Stimulated activated CD8-positive, alpha-beta memory T cell treated with anti-CD3 and anti-CD28 coated beads, Interleukin-15, amount 100 ng/mL, for 1 hour (primary cell): ENCODE measurements around the gene ALKBH1.
"Not testable (repeated sequence)": the region's sequence is repeated elsewhere in the genome, so short reads cannot be mapped to it uniquely, and the experiment has no call there.

ENCODE experiments used
- DNase-seq: peaks from one replicate; pipeline ENCODE4 v3.0.0-alpha.2; 2020; ENCODE audit warnings: low read depth

Gene ALKBH1

DNA sequence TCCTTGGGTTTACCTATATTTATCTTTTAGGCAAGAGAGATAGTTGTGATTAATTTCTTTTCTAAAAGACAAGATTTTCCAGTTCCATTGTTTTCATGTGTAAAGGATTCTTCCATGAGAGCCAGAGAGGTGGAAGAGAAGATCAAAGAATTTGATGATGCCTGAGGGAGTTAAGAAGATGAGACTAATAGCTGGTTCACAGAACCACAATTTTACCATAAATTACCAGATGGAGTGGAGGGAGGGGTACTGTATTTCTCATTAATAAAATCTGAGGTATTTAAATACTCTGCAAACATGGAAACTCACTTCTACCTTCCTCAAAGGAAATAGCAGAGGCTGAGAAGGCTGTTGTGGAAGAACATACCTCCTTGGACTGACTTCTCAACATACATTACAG is 34.6 kb downstream of the ALKBH1 start:
- no peak for DNase-seq

DNA sequence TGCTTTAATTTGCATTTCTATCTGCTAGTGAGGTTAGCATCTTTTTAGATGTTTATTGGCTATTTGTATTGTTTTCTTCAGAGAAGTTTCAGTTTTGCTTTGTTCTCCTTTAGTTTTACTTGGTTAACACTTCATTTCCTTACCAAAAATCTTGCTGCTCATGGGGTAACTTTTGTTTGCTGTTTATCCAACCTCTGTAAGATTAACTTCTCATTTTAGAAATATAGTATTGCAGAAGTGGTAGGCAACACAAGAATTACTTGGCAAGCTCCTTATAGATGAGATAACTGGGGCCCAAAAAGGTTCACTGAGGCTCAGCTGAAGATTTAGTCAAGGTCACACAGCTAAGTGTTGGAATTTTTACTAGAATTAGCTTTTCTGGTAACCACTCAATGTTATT is 40.5 kb downstream of the ALKBH1 start:
- no peak for DNase-seq

DNA sequence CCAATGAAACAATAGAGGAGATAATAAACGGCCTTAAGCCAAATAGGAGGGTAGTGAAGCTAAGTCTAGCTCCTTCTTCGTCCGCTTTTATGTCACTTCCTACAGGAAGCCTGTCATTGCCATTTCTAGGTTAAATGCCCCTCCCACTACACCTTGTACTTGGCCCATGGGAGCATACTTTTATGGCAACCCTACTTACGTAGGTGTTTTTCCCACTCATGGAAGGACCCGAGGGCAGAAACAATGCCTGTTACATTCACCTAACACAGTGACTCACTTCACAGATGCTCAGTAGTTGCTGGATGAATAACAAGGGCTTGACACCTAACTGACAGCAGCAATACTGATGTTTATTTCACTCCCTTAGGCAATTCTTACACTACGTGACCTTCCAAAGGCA is 44.5 kb downstream of the ALKBH1 start:
- no peak for DNase-seq

DNA sequence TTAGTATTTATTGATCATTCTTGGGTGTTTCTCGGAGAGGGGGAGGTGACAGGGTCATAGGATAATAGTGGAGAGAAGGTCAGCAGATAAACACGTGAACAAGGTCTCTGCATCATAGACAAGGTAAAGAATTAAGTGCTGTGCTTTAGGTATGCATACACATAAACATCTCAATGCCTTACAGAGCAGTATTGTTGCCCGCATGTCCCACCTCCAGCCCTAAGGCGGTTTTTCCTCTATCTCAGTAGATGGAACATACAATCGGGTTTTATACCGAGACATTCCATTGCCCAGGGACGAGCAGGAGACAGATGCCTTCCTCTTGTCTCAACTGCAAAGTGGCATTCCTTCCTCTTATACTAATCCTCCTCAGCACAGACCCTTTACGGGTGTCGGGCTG is 46.3 kb downstream of the ALKBH1 start:
- DNase-seq = not testable (repeated sequence)

DNA sequence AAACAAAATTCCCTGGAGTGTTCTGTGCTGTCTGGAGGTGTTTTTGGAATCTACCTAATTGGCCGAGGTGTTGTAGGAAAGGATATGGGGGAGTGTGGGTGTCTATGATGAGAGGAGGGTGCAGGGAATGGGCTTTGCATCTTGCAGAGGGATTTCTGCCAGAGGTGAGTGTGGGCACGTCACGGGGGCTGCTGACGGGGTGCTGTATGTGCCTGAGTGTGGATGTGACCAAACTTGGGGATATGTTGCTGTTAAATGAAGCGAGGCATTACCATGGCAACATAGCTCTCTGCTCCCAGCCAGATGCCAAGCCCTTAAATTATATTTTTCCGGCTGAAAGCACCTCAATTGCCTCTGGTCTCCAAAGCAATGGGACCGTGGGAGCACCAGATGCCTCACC is 47.1 kb downstream of the ALKBH1 start:
- no peak for DNase-seq

DNA sequence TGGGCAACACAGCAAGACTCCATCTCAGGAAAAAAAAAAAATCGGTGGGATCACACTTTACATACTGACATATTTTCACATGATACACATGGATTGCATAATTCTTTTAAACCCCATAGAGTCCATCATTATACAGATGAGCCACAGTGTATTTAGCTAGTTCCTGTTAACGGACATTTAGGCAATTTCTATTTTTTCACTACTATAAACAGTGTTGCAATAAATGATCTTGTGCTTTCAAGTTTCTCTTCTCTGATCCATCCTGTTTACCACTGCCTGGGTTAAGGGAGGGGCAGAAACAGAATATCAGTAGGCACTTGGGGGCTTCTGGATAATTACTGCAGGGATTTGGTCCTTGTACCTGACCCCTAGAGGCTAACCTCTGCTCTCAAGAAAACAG is 48.0 kb downstream of the ALKBH1 start:
- DNase-seq = no peak

DNA sequence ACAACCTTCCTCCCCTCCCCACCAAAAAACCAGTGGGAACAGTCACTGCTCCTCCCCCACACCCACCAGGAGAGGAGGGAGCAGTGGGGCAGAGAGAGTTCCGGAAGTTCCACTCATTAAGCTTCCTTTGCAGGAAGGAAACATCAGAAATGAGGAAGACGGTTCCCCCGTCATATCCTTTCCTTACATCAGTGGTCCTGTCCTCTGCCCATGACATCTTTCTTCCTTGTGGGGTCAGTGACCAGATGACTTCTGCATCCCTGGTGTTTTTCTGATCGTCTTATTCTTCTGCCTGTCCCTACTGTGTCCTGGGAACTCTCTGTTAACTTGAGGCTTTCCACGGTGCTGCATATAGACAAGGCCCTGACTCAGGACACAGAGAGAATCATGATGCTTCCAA is 50.5 kb downstream of the ALKBH1 start:
- no peak for DNase-seq

DNA sequence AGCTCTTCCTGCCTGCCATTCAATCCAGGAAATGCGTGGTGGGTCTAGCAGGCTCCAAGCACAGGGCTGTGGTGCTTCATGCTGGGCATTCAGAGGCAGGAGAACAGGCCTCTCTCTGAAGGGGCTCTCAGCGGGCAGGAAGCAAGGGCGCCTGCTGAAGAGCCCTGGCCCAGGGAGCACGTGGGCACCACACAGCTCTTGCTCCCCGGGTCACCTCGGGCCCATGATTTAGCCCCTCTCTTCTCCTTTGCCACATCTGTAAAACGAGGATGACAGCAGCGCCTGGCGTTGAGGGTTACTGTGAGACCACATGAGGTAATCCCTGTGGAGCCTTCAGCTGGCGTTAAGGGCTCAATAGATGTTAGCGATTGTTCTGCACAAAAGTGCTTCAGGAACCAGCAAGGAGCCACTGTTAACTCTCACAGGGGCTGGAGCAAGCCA is 53.8 kb downstream of the ALKBH1 start:
- DNase-seq = no peak

DNA sequence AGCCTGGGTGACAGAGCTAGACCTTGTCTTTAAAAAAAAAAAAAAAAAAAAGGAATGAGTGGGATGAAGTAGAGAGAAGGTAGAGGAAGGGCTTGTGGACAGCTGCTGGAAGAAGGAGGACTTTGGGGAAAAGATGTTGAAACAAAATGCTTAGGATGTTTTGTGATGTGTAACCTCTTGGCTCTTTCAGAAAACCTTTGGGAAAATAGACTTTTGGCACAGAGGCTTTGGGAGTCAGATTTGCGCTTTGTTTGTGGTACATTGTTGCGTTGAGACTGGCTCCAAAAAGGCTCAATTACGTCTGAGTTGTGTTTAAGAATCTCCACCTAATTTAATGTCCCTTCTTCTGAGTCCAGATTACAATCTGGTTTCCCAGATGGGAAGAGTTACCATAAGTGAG is 58.5 kb downstream of the ALKBH1 start:
- DNase-seq = no peak

DNA sequence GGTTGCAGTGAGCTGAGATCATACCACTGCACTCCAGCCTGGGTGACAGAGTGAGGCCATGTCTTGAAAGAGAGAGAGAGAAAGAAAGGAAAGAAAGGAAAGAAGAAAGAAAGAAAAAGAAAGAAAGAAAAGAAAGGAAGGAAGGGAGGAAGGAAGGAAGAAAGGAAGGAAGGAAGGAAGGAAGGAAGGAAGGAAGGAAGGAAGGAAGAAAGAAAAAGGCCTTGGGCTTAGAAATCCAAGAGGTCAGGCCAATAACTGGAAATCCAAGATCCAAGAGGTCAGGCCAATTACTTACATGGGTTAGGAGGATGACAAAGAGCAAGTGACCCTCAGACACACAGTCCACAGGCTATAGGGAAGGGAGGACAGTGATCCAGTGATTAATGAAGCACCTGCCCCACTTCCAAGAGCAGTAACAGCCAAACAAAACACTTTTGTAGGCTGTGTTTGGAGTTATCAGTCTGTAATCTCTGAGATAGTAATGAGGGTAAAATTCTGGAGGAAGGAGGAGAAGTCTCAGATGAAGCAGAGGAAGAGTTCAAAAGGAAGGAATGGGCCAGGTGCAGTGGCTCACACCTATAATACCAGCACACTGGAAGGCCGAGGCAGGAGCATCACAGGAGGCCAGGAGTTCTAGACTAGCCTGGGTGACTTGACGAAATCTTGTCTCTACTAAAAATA is 59.2 kb downstream of the ALKBH1 start:
- no peak for DNase-seq

DNA sequence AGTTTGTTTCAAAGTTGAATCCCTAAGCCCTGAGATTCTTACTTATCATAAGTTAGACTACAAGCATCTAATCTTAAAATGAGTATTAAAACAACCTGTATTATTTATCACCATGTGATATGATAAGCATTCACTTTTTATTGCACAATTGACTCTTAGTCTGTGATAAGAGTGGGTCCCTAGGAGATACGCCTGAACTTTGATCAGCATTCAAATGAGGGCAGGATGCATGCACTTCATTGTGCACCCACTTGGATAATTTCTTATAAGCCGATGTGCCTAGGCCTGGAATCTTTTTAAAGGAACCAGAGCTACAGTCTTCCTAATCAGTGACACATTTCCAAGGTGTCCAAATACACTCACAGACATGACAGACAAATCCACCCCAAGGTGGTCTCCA is 60.0 kb downstream of the ALKBH1 start:
- no peak for DNase-seq

DNA sequence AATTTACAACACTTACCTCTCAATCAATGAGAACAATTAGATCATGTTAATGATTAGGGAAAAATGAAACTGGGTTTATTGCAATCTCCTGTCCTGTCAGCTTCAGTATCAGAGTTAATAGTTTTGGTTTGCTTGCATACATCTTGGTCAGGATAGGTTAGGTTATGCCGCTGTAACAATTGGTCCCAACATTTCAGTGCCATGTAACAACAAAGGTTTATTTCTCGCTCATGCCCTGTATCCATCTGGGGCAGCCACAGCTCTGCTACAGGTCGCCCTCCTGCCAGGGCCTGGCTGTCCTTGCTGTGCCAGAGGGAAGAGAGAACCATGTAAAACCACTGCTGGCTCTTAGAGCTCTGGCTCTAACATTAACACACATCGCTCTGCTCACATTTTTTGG is 60.9 kb downstream of the ALKBH1 start:
- DNase-seq = no peak

DNA sequence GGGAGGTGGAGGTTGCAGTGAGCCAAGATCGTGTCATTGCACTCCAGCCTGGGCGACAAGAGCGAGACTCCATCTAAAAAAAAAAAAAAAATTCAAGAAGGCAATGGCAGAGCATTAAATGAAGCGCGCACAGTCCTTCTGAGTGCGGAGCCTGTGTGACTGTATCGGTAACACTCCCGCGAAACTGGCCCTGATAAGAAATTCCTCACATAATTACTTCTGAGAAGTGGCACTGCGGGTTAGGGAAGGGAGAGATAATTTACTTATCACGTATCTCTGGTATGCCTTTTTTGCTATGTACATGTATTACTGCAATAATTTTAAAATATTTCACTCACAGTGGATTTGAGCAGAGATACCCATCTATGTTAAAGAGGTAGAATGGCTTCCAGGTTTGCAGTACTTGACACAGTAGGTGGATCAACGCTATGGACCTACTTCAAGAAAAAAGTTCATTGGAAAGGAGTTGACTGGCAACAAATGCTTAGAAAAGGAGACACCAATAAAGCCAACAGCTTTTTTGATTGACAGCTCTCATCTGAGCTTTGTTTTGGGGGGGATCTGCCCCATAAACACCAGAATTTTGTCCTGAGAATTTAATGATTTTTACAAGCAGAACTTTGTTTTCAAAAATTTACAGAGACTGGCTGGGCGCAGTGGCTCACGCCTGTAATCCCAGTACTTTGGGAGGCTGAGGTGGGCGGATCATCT is 62.1 kb downstream of the ALKBH1 start:
- DNase-seq = no peak

DNA sequence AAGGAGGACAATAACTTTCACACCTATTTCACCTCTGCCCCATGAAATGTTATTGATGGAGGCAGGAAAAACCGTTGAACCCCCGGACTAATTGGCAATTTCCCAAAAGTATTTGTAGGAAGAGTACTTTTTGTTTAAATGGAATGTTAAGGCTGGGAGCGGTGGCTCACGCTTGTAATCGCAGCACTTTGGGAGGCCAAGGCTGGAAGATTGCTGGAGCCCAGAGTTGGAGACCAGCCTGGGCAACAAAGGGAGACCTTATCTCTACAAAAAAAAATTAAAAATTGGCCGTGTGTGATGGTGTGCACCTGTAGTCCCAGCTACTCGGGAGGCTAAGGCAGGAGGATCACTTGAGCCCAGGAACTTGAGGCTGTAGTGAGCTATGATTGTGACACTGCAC is 65.4 kb downstream of the ALKBH1 start:
- no peak for DNase-seq

DNA sequence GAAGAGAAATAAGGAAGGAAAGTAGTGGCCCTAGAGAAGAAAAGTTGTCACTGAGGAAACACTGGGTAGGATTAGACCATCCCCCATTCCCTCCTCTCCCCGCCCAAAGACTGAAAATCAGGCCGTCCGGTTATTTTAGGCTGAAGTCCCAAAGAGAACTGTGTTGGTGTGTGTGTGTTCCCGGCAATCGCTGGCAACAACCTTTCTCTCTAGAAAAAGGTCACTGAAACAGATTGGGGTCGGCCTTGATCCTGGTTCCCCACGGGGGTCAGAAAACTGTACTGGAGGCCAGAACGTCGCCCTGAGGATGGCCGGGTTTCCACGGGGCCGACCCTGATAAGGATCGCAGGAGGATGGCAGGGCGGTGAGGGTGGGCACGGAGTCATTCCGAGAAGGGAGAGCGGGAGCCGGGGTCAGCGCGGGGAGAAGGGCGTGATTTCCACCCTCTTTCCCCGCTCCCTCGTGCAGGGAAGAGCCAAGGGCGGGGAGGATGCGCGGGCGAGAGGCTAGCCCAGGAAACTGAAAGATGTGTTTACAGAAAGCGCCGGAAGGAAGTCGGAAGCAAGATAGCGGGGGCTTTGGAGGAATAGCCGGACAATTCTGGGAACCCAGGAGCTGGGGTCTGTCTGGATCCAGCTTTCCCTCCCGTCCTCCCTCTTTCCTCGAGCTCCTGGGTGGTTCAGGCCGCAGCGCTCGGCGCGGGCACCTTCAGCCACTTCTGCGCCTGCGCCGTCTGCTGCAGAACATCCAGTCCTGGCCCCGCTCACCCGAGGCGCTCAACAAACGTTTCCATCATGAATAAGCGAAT is 66.1 kb downstream of the ALKBH1 start:
- DNase-seq = peak; percentile 31

DNA sequence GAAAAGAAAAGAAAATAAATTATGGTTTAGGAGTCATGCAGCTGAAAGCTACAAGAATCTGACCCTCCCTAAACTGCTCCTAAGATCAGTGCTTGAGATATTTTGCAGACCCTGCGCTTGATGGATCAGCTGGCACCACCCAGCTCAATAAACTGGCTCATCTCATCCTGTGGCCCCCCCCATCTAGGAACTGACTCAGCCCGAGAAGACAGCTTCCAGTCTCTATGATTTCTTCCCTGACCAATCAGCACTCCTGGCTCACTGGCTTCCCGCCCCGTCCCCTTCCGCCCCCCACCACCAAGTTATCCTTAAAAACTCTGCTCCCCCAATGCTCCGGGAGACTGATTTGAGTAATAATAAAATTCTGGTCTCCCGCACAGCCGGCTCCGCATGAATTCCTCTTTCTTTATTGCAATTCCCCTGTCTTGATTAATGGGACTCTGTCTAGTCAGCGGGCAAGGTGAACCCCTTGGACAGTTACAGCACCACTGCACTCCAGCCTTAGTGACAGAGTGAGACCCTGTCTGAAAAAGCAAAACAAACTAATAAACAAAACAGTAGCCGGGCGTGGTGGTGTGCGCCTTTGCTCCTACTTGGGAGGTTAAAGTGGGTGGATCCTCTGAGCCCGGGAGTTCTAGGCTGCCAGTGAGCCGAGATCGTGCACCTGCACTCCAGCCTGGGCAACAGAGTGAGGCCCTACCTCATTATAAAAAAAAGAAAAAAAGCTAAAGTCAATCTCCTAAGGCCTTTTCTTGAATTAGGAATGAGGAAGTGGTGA is 66.9 kb downstream of the ALKBH1 start:
- no peak for DNase-seq

DNA sequence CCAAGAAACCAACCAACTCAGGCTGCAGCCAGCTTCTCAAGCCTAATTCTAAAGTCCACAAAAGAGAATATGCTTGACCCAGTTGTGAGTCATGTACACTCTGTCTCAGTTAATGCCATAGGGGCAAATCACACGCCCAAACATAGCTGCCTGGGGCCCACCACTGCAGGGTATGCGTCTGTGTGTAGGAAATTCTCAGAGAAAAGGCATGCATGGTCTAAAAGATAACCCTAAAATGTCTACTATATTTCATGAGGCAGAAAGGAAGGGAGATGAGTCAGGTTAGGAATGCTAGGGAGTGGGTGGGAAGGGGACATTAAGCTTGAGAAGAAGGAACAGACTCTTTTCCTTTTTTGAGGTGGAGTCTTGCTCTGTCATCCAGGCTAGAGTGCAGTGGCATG is 69.1 kb downstream of the ALKBH1 start:
- DNase-seq = no peak

DNA sequence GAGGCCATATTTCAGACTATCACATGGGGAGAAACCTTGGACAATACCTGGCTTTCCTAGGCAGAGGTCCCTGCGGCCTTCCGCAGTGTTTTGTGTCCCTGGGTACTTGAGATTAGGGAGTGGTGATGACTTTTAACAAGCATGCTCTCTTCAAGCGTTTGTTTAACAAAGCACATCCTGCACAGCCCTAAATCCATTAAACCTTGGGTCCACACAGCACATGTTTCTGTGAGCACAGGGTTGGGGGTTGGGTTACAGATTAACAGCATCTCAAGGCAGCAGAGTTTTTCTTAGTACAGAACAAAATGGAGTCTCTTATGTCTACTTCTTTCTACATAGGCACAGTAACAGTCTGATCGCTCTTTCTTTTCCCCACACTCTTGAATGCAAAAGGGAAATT is 72.0 kb downstream of the ALKBH1 start:
- not testable (repeated sequence) for DNase-seq

DNA sequence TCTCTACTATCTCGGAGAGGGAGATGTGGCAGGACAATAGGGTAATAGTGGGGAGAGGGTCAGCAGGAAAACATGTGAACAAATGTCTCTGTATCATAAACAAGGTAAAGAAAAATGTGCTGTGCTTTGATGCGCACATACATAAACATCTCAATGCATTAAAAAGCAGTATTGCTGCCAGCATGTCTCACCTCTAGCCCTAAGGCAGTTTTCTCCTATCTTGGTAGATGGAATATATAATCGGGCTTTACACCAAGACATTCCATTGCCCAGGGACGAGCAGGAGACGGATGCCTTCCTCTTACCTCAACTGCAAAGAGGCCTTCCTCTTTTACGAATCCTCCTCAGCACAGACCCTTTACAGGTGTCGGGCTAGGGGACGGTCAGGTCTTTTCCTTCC is 72.4 kb downstream of the ALKBH1 start:
- not testable (repeated sequence) for DNase-seq

DNA sequence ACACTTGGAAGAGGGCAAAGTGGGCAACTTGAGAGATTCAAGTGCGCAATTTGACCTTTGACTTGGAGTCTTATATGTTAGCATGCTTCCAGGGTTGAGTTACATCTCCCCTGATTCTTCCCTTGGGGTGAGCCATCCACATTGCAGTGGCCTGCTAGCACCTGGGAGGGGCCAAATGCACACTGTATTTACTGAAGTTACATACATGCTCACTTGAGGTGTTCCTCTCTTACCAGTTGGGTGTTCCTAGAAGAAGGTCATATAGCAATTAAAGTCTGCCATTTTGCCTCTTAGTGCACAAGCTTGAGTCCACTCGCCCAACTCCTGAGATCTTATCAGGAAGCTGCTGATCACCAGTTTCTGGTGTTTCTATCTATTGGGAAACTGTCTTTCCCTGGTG is 77.7 kb downstream of the ALKBH1 start:
- DNase-seq = no peak

DNA sequence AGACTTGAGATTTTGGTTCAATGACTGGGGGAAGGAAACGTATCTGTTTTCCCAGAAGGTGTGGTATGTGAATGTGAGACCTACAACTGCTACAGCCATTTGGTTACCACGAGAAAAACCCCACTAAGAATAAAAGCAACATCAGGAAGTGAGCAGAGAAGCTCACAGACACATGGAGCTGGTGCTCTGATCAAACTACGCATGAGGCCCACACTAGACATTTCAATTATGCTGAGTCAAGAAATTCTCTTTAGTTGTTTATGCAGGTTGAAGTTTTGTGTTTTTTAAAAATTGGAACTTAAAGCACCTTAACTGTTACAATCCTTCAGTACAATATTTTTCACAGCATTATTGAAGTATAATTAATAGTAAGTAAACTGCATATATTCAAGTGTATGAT is 82.5 kb downstream of the ALKBH1 start:
- no peak for DNase-seq

DNA sequence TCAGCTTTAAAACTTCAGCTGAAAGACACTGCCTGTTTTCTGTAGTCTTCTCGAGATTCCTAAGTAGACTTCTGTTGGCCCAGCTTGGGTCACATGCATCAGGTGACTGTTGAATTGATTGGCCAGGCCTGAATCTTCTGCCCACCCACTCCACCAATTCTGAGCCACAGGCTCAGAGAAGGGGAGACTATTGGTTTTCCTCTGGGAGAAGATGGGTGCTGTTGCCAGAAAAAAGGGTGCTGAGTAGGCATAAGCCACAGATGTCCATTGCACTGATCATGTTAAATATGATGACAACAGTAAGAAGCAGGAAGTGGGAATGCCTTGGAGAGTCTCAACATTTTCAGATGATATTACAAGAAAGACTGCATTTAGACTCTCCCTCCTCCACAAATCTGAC is 84.6 kb downstream of the ALKBH1 start:
- DNase-seq = no peak
